GM19328 (cell line): ENCODE measurements around the gene AQP12B.
"Not testable (repeated sequence)": the region's sequence is repeated elsewhere in the genome, so short reads cannot be mapped to it uniquely, and the experiment has no call there.

Experiments
- ATAC-seq: cut with Tn5 transposase; IDR thresholded peaks from one replicate; pipeline ENCODE4 v1.9.1; 2021; ENCODE audit warnings: mild to moderate bottlenecking, moderate library complexity; ENCODE audit not compliant: unreplicated experiment

AQP12B gene

GRCh38 chr2:240682431-240683224 is at the start of gene AQP12B:
AQP12B (minus strand) TSS chr2:240682885; CDS start chr2:240682837, 48 bp downstream.
- ATAC-seq, result not testable (repeated sequence)

GRCh38 chr2:240732184-240732583 is 49.5 kb upstream of the AQP12B start:
- ATAC-seq, result no peak

GRCh38 chr2:240731178-240731545 is 48.5 kb upstream of the AQP12B start:
- ATAC-seq, result no peak

GRCh38 chr2:240730501-240731177 is 48.0 kb upstream of the AQP12B start:
- ATAC-seq, result no peak

GRCh38 chr2:240728827-240729226 is 46.1 kb upstream of the AQP12B start:
- ATAC-seq, result no peak

- ATAC-seq, result no peak
Observed at GRCh38 chr2:240728361-240728760, 45.7 kb upstream of the AQP12B start.

- ATAC-seq, result no peak
Observed at GRCh38 chr2:240727913-240728312, 45.2 kb upstream of the AQP12B start.

- no peak for ATAC-seq
Observed at GRCh38 chr2:240727439-240727838, 44.8 kb upstream of the AQP12B start.

GRCh38 chr2:240726876-240727275 is 44.2 kb upstream of the AQP12B start:
- ATAC-seq, result no peak

GRCh38 chr2:240725671-240726070 is 43.0 kb upstream of the AQP12B start:
- ATAC-seq, result no peak

GRCh38 chr2:240725266-240725665 is 42.6 kb upstream of the AQP12B start:
- no peak for ATAC-seq

- no peak for ATAC-seq
Observed at GRCh38 chr2:240724431-240724830, 41.7 kb upstream of the AQP12B start.

- no peak for ATAC-seq
Observed at GRCh38 chr2:240723851-240724250, 41.2 kb upstream of the AQP12B start.

- no peak for ATAC-seq
Observed at GRCh38 chr2:240722796-240723735, 40.4 kb upstream of the AQP12B start.

- ATAC-seq, result no peak
Observed at GRCh38 chr2:240722376-240722775, 39.7 kb upstream of the AQP12B start.

- ATAC-seq, result no peak
Observed at GRCh38 chr2:240721596-240722180, 39.0 kb upstream of the AQP12B start.

GRCh38 chr2:240720686-240721595 is 38.3 kb upstream of the AQP12B start:
- no peak for ATAC-seq

- no peak for ATAC-seq
Observed at GRCh38 chr2:240719676-240720545, 37.2 kb upstream of the AQP12B start.
